GM12801 (cell line): ENCODE data around the gene YAE1.

Experiments used
- CTCF ChIP-seq: IDR thresholded peaks from one replicate; pipeline ENCODE4 v1.5.1; 2011; ENCODE audit warnings: control low read depth; ENCODE audit not compliant: insufficient read length; ENCODE audit errors: extremely low read depth

Gene YAE1

GRCh38 chr7:39554583-39555165, 11.5 kb upstream of the YAE1 start:
- no peak for TF ChIP-seq CTCF

GRCh38 chr7:39557222-39557621, 9.0 kb upstream of the YAE1 start:
- TF ChIP-seq CTCF: no peak

GRCh38 chr7:39557911-39558310, 8.3 kb upstream of the YAE1 start:
- no peak for TF ChIP-seq CTCF

GRCh38 chr7:39560408-39560807, 5.8 kb upstream of the YAE1 start:
- no peak for TF ChIP-seq CTCF

- no peak for TF ChIP-seq CTCF
Observed at GRCh38 chr7:39560997-39561396, 5.2 kb upstream of the YAE1 start.

GRCh38 chr7:39565538-39565937, 666 bp upstream of the YAE1 start:
- TF ChIP-seq CTCF: no peak

- no peak for TF ChIP-seq CTCF
Observed at GRCh38 chr7:39567294-39567693, 1.1 kb downstream of the YAE1 start.
